ENCODE results near the gene TXNRD3.

The TXNRD3 gene

GRCh38 chr3:126680667-126681055, 25.7 kb upstream of the TXNRD3 start:
- no peaks in the 10 kb centered on the region for H3K4me1 ChIP-seq (ENCODE audit: control insufficient read depth, insufficient read depth, low read length)
- H3K27me3 ChIP-seq (ENCODE audit: control insufficient read depth, insufficient read depth, low read length), result peaks cover 9% of the 10 kb centered on the region
- no peak overlapping the region for H3K9ac ChIP-seq (ENCODE audit: low read length)
- H3K4me3 ChIP-seq (ENCODE audit: low read length), result no peak overlapping the region
- no peak overlapping the region for H3K27ac ChIP-seq (ENCODE audit: low read depth, low read length)
- no peaks in the 10 kb centered on the region for H3K36me3 ChIP-seq (ENCODE audit: control insufficient read depth, insufficient read depth, low read length)

- Histone ChIP-seq H3K27me3 (ENCODE audit: control insufficient read depth, insufficient read depth, low read length) (peaks cover 9% of the 10 kb centered on the region), H3K4me1 (ENCODE audit: control insufficient read depth, insufficient read depth, low read length) (no peaks in the 10 kb centered on the region), H3K9ac (ENCODE audit: low read length) (no peak overlapping the region), H3K27ac (ENCODE audit: low read depth, low read length) (no peak overlapping the region), H3K4me3 (ENCODE audit: low read length) (no peak overlapping the region), H3K36me3 (ENCODE audit: control insufficient read depth, insufficient read depth, low read length) (no peaks in the 10 kb centered on the region)
Observed at GRCh38 chr3:126679831-126680666, 25.1 kb upstream of the TXNRD3 start.

- no peak overlapping the region for H3K4me3 ChIP-seq (ENCODE audit: low read length)
- no peak overlapping the region for H3K27ac ChIP-seq (ENCODE audit: low read depth, low read length)
- peaks cover 9% of the 10 kb centered on the region for H3K27me3 ChIP-seq (ENCODE audit: control insufficient read depth, insufficient read depth, low read length)
- H3K36me3 ChIP-seq (ENCODE audit: control insufficient read depth, insufficient read depth, low read length), result no peaks in the 10 kb centered on the region
- no peak overlapping the region for H3K9ac ChIP-seq (ENCODE audit: low read length)
- H3K4me1 ChIP-seq (ENCODE audit: control insufficient read depth, insufficient read depth, low read length), result no peaks in the 10 kb centered on the region
Observed at GRCh38 chr3:126679318-126679751, 24.4 kb upstream of the TXNRD3 start.

- Histone ChIP-seq H3K4me1 (ENCODE audit: control insufficient read depth, insufficient read depth, low read length) (no peaks in the 10 kb centered on the region), H3K27me3 (ENCODE audit: control insufficient read depth, insufficient read depth, low read length) (peaks cover 9% of the 10 kb centered on the region), H3K9ac (ENCODE audit: low read length) (no peak overlapping the region), H3K4me3 (ENCODE audit: low read length) (no peak overlapping the region), H3K36me3 (ENCODE audit: control insufficient read depth, insufficient read depth, low read length) (no peaks in the 10 kb centered on the region), H3K27ac (ENCODE audit: low read depth, low read length) (no peak overlapping the region)
Observed at GRCh38 chr3:126678693-126679317, 23.9 kb upstream of the TXNRD3 start.

GRCh38 chr3:126677862-126678503, 23.1 kb upstream of the TXNRD3 start:
- Histone ChIP-seq H3K4me1 (ENCODE audit: control insufficient read depth, insufficient read depth, low read length) (no peaks in the 10 kb centered on the region), H3K27me3 (ENCODE audit: control insufficient read depth, insufficient read depth, low read length) (peaks cover 9% of the 10 kb centered on the region), H3K4me3 (ENCODE audit: low read length) (no peak overlapping the region), H3K27ac (ENCODE audit: low read depth, low read length) (no peak overlapping the region), H3K9ac (ENCODE audit: low read length) (no peak overlapping the region), H3K36me3 (ENCODE audit: control insufficient read depth, insufficient read depth, low read length) (no peaks in the 10 kb centered on the region)

GRCh38 chr3:126676919-126677705, 22.2 kb upstream of the TXNRD3 start:
- H3K4me1 ChIP-seq (ENCODE audit: control insufficient read depth, insufficient read depth, low read length), result no peaks in the 10 kb centered on the region
- H3K9ac ChIP-seq (ENCODE audit: low read length), result no peak overlapping the region
- H3K36me3 ChIP-seq (ENCODE audit: control insufficient read depth, insufficient read depth, low read length), result no peaks in the 10 kb centered on the region
- H3K4me3 ChIP-seq (ENCODE audit: low read length), result no peak overlapping the region
- peaks cover 9% of the 10 kb centered on the region for H3K27me3 ChIP-seq (ENCODE audit: control insufficient read depth, insufficient read depth, low read length)
- no peak overlapping the region for H3K27ac ChIP-seq (ENCODE audit: low read depth, low read length)

GRCh38 chr3:126672741-126673140, 17.8 kb upstream of the TXNRD3 start:
- Histone ChIP-seq H3K27ac (ENCODE audit: low read depth, low read length) (no peak overlapping the region), H3K9ac (ENCODE audit: low read length) (no peak overlapping the region), H3K27me3 (ENCODE audit: control insufficient read depth, insufficient read depth, low read length) (peaks cover 5% of the 10 kb centered on the region), H3K36me3 (ENCODE audit: control insufficient read depth, insufficient read depth, low read length) (no peaks in the 10 kb centered on the region), H3K4me3 (ENCODE audit: low read length) (no peak overlapping the region), H3K4me1 (ENCODE audit: control insufficient read depth, insufficient read depth, low read length) (no peaks in the 10 kb centered on the region)

- H3K36me3 ChIP-seq (ENCODE audit: control insufficient read depth, insufficient read depth, low read length), result no peaks in the 10 kb centered on the region
- H3K4me1 ChIP-seq (ENCODE audit: control insufficient read depth, insufficient read depth, low read length), result no peaks in the 10 kb centered on the region
Observed at GRCh38 chr3:126672340-126672739, 17.4 kb upstream of the TXNRD3 start.

GRCh38 chr3:126671521-126671920, 16.6 kb upstream of the TXNRD3 start:
- Histone ChIP-seq H3K27ac (ENCODE audit: low read depth, low read length) (no peak overlapping the region), H3K36me3 (ENCODE audit: control insufficient read depth, insufficient read depth, low read length) (no peaks in the 10 kb centered on the region), H3K9ac (ENCODE audit: low read length) (no peak overlapping the region)

More at GRCh38 chr3:126672340-126672739, 17.4 kb upstream of the TXNRD3 start:
- Histone ChIP-seq H3K4me3 (ENCODE audit: low read length) (no peak overlapping the region), H3K27ac (ENCODE audit: low read depth, low read length) (no peak overlapping the region), H3K9ac (ENCODE audit: low read length) (no peak overlapping the region), H3K27me3 (ENCODE audit: control insufficient read depth, insufficient read depth, low read length) (peaks cover 2% of the 10 kb centered on the region)

GRCh38 chr3:126668450-126669401, 13.8 kb upstream of the TXNRD3 start:
- H3K27me3 ChIP-seq (ENCODE audit: control insufficient read depth, insufficient read depth, low read length), result no peaks in the 10 kb centered on the region
- no peak overlapping the region for H3K9ac ChIP-seq (ENCODE audit: low read length)
- no peak overlapping the region for H3K27ac ChIP-seq (ENCODE audit: low read depth, low read length)
- no peaks in the 10 kb centered on the region for H3K36me3 ChIP-seq (ENCODE audit: control insufficient read depth, insufficient read depth, low read length)
- no peak overlapping the region for H3K4me3 ChIP-seq (ENCODE audit: low read length)
- H3K4me1 ChIP-seq (ENCODE audit: control insufficient read depth, insufficient read depth, low read length), result no peaks in the 10 kb centered on the region

More at GRCh38 chr3:126671521-126671920, 16.6 kb upstream of the TXNRD3 start:
- Histone ChIP-seq H3K4me1 (ENCODE audit: control insufficient read depth, insufficient read depth, low read length) (no peaks in the 10 kb centered on the region), H3K4me3 (ENCODE audit: low read length) (no peak overlapping the region), H3K27me3 (ENCODE audit: control insufficient read depth, insufficient read depth, low read length) (no peaks in the 10 kb centered on the region)

- H3K36me3 ChIP-seq (ENCODE audit: control insufficient read depth, insufficient read depth, low read length), result no peaks in the 10 kb centered on the region
- H3K9ac ChIP-seq (ENCODE audit: low read length), result no peak overlapping the region
- H3K27me3 ChIP-seq (ENCODE audit: control insufficient read depth, insufficient read depth, low read length), result no peaks in the 10 kb centered on the region
- no peak overlapping the region for H3K4me3 ChIP-seq (ENCODE audit: low read length)
- H3K27ac ChIP-seq (ENCODE audit: low read depth, low read length), result no peak overlapping the region
- H3K4me1 ChIP-seq (ENCODE audit: control insufficient read depth, insufficient read depth, low read length), result no peaks in the 10 kb centered on the region
Observed at GRCh38 chr3:126667631-126668449, 12.9 kb upstream of the TXNRD3 start.

Measured in rectal smooth muscle tissue (tissue), 1 donor.